ENCODE measurements around the gene AP2A2.

The AP2A2 gene

DNA sequence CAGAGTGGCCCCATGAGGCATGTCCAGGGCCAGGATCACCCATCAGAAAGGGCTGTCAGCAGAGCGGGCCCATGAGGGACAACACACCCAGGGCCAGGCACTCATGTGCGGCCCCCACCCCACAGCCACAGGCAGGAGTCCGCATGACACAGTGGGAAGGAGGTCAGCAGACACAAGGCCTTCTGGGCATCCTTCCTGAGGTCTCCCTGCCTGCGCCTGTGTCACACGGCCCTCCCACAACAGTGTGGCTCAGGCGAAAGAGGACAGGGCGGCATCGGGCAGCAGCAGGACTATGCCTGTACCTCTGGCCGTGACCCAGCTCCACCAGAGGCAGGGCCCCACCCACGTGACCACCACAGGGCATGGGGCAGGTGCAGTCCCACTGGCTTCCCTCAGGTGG lies 42.1 kb upstream of the AP2A2 start:
- peaks cover 20% of the 10 kb centered on the region for H3K36me3 ChIP-seq
- no peaks in the 10 kb centered on the region for H3K9me3 ChIP-seq
- H3K4me1 ChIP-seq (ENCODE audit: control insufficient read depth in 1 of 2, insufficient read depth in 1 of 2, low read depth in 1 of 2, low read length in 1 of 2) = no peaks in the 10 kb centered on the region
- no peaks in the 10 kb centered on the region for H3K27me3 ChIP-seq
- H3K4me3 ChIP-seq (ENCODE audit: low read depth in 1 of 2, low read length in 1 of 2) = no peak overlapping the region
- no peak overlapping the region for H3K27ac ChIP-seq
- no peak for TF ChIP-seq CTCF (IDR thresholded peaks at IDR 0.05)

GRCh38 chr11:884578-885070 lies 41.0 kb upstream of the AP2A2 start:
- no peak for TF ChIP-seq CTCF (IDR thresholded peaks at IDR 0.05)
- no peaks in the 10 kb centered on the region for H3K27me3 ChIP-seq
- H3K4me1 ChIP-seq (ENCODE audit: control insufficient read depth in 1 of 2, insufficient read depth in 1 of 2, low read depth in 1 of 2, low read length in 1 of 2) = no peaks in the 10 kb centered on the region
- no peak overlapping the region for H3K27ac ChIP-seq
- no peaks in the 10 kb centered on the region for H3K9me3 ChIP-seq
- no peak overlapping the region for H3K4me3 ChIP-seq (ENCODE audit: low read depth in 1 of 2, low read length in 1 of 2)
- peaks cover 18% of the 10 kb centered on the region for H3K36me3 ChIP-seq

DNA sequence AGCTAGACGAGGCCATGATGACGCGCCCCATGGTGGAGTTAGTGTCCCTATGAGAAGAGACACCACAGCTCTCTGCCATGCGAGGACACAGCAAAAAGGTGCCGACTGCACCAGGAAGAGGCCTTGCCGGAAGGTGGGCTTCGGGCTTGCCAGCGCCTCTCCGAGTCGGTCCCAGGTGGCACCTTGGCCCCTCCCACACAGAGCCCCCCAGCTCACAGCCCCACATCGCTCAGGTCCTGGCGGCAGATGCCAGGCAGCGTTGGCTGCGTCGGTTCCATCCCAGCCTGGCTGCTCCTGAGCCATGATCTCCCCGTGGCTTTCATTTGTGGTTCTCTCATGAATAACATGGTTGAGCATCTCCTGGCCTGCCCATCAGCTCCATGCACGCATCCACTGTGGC lies 39.1 kb upstream of the AP2A2 start:
- no peaks in the 10 kb centered on the region for H3K9me3 ChIP-seq
- TF ChIP-seq CTCF (IDR thresholded peaks at IDR 0.05) = no peak
- H3K27ac ChIP-seq = no peak overlapping the region
- no peaks in the 10 kb centered on the region for H3K27me3 ChIP-seq
- H3K36me3 ChIP-seq = peaks cover 9% of the 10 kb centered on the region
- H3K4me1 ChIP-seq (ENCODE audit: control insufficient read depth in 1 of 2, insufficient read depth in 1 of 2, low read depth in 1 of 2, low read length in 1 of 2) = no peaks in the 10 kb centered on the region
- H3K4me3 ChIP-seq (ENCODE audit: low read depth in 1 of 2, low read length in 1 of 2) = no peak overlapping the region

DNA sequence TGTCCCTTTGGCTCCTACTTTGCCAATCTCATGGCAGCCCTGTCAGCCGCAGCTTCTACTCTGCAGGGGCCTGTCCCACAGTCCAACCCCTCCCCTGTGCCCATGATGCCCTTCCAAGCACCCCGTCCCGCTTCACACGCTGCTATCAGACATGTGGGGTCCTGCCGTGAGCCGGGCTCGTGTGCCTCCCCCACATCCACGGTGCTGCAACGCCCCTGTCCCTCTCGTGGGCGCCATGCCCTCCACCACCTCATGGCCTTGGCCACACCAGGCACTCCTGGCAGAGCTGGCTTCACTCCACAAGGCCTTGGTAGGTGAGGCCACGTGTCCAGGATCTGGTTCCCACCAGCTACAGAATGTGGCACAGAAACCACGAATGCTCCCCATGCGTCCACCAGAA lies 38.1 kb upstream of the AP2A2 start:
- Histone ChIP-seq H3K4me1 (ENCODE audit: control insufficient read depth in 1 of 2, insufficient read depth in 1 of 2, low read depth in 1 of 2, low read length in 1 of 2) (no peaks in the 10 kb centered on the region), H3K4me3 (ENCODE audit: low read depth in 1 of 2, low read length in 1 of 2) (no peak overlapping the region), H3K27ac (no peak overlapping the region), H3K27me3 (no peaks in the 10 kb centered on the region), H3K9me3 (no peaks in the 10 kb centered on the region), H3K36me3 (peaks cover 9% of the 10 kb centered on the region)
- no peak for TF ChIP-seq CTCF (IDR thresholded peaks at IDR 0.05)

DNA sequence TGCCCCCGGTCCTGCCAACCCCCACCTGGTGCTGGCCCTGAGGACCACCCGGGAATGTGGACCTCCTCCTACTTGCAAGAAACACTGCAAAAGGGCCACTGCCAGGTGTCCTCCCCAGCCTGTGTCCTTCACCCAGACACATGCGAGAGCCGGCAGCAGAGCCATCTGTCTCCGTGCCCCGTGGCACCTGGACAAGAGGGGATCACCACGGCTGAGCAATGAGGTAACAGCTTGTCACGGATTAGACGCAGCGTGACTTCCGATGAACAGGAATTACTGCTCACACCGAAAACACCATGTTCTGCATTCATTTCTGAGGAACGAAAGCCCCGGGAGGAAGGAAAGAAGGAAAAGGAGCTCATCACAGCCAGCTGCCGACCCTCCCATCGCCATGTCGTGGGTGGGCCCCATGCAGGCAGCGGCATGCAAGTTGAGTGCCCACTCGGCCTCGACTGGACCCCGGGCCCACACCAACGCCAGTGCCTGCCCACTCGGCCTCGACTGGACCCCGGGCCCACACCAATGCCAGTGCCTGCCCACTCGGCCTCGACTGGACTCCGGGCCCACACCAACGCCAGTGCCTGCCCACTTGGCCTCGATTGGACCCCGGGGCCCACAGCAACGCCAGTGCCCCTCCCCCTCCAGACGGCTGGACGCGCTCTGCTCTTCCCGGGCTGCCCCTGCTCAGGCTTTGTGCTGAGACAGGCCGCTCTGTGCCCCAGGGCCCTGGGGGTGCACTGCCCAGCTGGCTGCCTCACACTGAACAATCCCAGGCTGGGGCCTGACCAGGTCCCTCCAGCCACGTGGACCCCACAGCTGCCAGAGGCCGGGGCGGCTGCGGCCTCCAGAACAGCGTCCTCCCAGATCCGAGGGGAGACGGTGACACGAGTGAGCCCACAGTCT lies 37.1 kb upstream of the AP2A2 start:
- no peak overlapping the region for H3K4me3 ChIP-seq (ENCODE audit: low read depth in 1 of 2, low read length in 1 of 2)
- H3K36me3 ChIP-seq = peaks cover 8% of the 10 kb centered on the region
- no peaks in the 10 kb centered on the region for H3K4me1 ChIP-seq (ENCODE audit: control insufficient read depth in 1 of 2, insufficient read depth in 1 of 2, low read depth in 1 of 2, low read length in 1 of 2)
- no peaks in the 10 kb centered on the region for H3K9me3 ChIP-seq
- H3K27ac ChIP-seq = no peak overlapping the region
- TF ChIP-seq CTCF (IDR thresholded peaks at IDR 0.05) = no peak
- no peaks in the 10 kb centered on the region for H3K27me3 ChIP-seq

All from neutrophil (primary cell).